Left renal cortex interstitium (tissue), 4 donors: Measurements from ENCODE around the gene RUFY1. TPM values are rescaled to one million over a fixed set of nuclear protein-coding genes. Genes with fewer than 3 reads are reported as not detected.

Source experiments
- DNase-seq, 4 donors: peaks; one replicate each; pipeline ENCODE4 v3.0.0-alpha.2; 2013; ENCODE audit warnings: low read depth in 4 of 4, low spot score in 2 of 4, missing footprints in 1 of 4
- polyA plus RNA-seq, 4 donors: library from polyadenylated mRNA; unstranded; fragments of 120-200 nt; gene quantifications; one replicate each; pipeline ENCODE4 v1.2.1, GENCODE V29; 2013; ENCODE audit not compliant: insufficient read length in 4 of 4

Gene RUFY1
- polyA plus RNA-seq, 4 donors: 72.4 to 95.4 (median 87.6) TPM

DNA sequence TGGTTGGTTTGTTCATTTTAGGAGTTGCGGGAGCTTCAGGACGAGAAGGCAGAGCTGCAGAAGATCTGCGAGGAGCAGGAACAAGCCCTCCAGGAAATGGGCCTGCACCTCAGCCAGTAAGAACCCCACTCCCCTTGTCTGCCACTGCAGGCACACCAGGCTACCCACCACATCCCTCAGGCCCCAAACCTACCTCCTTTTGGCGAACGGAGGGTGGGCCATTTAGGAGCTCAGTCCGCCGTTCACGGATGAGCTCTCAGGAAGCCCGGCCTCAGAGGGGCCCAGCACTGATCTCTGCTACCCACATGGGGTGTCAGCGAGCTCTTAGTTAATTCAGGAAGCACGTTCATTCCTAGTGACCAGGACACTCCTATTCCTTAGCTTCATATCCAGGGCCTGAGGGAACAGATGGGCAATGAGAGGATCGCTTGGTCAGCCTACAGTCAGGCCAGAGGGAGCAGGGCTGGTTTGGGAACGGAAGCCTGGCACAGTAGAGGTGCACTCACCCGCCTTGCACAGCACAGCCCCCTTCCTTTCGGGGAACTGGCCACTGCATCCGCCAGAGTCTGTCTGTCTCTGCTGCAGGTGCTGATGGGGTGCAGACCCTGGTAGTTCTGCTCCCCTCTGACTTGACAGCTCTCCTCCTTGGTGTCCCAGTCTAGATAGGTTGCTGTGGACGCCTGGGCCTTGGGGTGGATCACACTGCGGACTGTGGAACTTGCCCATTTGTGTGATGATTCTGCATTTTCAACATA, 51.7 kb downstream of the RUFY1 start:
- no peak for DNase-seq

- DNase-seq: no peak
These were observed 53.0 kb downstream of the RUFY1 start for GRCh38 chr5:179603308-179603707.

- no peak for DNase-seq
These were observed 54.9 kb downstream of the RUFY1 start for GRCh38 chr5:179605026-179605833.

- no peak for DNase-seq
These were observed 55.9 kb downstream of the RUFY1 start for GRCh38 chr5:179606071-179606909.

DNA sequence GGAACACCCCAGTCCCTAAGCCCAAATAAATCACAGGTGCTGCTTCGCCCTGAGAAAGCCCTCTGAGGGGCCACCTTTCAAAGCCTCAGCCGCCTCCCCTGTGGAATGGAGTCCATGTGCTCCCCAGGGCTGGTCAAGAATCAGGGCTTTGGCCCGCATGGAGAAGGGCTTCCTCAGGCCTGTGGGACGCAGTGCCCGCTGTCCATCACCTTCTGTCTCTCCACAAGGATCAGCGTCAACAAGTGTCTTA, 56.5 kb downstream of the RUFY1 start:
- DNase-seq: no peak

GRCh38 chr5:179607160-179607931, 57.0 kb downstream of the RUFY1 start:
- DNase-seq: no peak

- no peak for DNase-seq
These were observed 57.8 kb downstream of the RUFY1 start for GRCh38 chr5:179608131-179608581.

GRCh38 chr5:179609834-179610108, 59.4 kb downstream of the RUFY1 start:
- no peak for DNase-seq

GRCh38 chr5:179610109-179610902, 60.0 kb downstream of the RUFY1 start:
- DNase-seq: no peak

- DNase-seq: no peak
These were observed 60.5 kb downstream of the RUFY1 start for GRCh38 chr5:179610903-179611265.

- no peak for DNase-seq
These were observed 62.5 kb downstream of the RUFY1 start for GRCh38 chr5:179612577-179613459.

DNA sequence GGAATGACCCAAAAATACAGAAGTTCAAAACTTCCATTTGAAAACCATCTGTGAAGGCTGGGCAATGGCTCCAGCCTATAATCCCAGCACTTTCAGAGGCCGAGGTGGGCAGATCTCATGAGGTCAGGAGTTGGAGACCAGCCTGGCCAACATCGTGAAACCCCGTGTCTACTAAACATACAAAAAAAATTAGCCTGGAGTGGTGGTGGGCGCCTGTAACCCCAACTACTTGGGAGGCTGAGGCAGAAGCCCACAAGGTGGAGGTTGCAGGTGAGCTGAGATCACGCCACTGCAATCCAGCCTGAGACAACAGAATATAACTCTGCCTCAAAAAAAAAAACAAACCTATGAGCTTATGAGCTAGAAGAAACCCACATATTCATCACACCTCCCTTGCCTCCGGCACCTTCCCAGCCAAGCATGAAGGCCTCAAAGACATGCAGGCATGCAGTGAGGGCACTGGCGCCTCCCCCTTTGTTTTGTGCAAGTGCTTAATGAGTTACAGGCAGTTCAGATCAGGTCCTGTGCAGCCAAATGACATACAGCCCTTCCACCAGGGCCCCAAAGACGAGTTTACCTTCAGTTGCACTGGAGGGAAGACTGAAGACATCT, 63.2 kb downstream of the RUFY1 start:
- no peak for DNase-seq

DNA sequence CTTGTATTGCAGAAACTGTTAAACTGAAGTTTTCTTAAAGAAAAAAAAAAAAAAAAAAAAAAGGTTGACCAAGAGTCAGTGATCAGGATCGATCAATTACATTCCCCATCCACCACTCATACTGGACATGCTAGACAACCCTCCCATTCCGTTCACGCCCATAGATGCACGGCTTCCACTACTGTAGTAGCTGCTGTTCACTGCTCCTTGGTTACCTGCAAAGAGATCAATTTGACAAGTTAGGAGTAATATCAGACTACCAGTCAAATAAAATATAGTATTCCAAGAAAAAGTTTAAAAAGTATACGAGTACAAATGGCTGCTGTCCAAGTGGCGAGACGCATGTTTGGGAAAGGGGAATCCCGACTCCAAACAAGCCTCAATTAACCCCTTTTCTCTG, 64.4 kb downstream of the RUFY1 start:
- no peak for DNase-seq

DNA sequence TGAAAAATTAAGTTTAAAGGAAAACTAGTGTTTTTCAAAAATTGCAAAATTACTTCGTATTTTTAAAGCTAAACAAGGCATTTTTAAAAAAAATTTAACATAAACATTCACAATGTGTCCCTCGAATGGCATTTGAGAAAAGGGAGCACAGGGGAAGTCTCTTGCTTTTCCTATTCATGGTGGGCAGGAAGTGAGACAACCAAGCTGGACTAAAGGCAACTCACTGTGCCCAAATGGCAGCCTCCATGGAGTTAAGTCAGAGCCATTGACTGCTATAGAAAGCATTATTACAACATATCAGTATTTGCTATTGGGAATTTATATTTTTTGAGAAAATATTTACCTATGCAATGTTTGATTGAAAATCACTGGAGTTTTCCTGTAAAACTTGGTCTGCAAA, 64.8 kb downstream of the RUFY1 start:
- DNase-seq: no peak

- DNase-seq: no peak
These were observed 65.7 kb downstream of the RUFY1 start for GRCh38 chr5:179616002-179616594.

DNA sequence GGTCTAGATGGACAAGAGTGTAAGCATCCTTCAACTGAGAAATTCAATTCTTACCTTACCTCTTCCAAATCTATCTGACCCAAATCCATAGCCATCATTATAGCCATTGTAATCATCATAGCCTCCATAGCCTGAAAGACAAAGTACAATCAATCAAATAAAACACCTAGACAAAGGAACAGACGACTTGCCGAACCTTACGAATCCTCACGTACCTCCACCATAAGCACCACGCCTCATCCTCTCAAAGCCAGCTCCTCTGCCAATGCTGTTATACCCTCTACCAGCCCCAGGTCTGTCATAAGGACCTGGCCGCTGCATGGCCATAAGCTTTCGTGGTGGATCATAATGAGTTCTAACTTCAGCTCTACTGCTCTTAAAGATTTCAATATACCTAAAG, 67.6 kb downstream of the RUFY1 start:
- DNase-seq: no peak

DNA sequence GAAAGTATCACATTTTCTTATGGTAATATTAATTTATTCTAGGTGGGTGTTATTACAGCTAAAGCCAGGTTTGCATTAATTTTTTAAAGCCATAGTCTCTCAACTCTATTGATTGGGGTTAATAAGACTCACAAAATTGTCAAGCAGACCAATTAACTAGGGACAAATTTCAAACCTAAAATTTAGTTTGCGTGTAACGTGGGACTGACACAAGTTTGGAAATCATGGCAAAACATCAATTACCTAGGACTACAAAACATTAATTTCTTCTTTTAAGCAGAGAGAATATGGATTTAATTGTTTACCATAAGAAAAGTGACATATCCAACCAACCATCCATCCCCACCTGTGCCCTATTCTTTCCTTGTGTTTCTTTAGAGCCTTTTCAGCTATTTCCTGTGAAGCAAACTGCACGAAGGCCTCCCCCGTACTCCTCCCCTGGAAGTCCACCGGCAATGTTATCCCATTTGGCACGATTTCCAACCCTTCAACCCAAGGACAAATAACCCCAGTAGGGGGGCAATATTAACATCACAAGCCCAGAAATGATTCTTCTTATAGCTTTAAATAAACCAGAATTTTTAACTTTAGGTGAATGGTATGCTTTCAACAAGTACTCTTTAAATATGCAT, 68.7 kb downstream of the RUFY1 start:
- DNase-seq: no peak

GRCh38 chr5:179619776-179620175, 69.4 kb downstream of the RUFY1 start:
- DNase-seq: no peak
